Hematopoietic multipotent progenitor cell treated with erythropoietin and hydrocortisone succinate and interleukin-3 and kit ligand, for 17 days (in vitro differentiated cells): ENCODE data around the gene S100A9.
"Not testable (repeated sequence)": the region's sequence is repeated elsewhere in the genome, so short reads cannot be mapped to it uniquely, and the experiment has no call there.

ENCODE experiments used
- DNase-seq: peaks from one replicate; pipeline ENCODE4 v3.0.0-alpha.2; 2015; ENCODE audit warnings: low spot score

The S100A9 gene

DNA sequence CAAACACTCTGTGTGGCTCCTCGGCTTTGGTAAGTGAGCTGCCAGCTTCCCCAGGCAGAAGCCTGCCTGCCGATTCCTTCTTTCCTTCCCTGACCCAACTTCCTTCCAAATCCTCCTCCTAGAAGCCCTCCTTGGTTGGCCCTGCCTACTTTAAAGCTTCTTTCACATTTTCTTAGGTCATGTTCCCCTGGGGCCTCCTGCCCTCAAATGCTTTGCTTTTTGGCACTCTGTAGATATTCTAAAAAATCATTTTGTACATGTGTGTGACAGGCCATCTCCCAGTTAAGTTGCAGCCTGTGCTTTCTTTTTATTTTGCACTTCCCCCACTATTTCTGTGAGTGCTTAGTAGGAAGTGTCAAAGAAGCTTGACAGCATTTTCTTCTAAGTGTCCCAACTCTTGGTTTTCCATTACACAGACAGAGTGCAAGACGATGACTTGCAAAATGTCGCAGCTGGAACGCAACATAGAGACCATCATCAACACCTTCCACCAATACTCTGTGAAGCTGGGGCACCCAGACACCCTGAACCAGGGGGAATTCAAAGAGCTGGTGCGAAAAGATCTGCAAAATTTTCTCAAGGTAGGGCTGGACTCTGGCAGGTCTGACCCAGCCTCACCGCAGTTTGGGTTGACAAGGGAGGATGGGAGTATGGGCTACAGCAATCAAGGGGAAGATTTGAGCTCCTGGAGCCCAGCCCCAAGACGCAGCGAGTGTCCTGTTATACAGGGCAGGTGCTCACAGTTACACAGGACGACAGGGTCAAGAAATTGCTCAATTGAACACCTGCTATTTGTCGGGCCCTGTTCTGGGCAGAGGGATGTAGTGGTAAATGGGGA lies at the start of gene S100A9:
S100A9 (plus strand) TSS at position 2 of the 838 bp plus-strand sequence; CDS start at position 432, 430 bp downstream.
- DNase-seq, result no peak

- no peak for DNase-seq
These were observed 49.1 kb upstream of the S100A9 start for GRCh38 chr1:153308540-153308939.

- no peak for DNase-seq
These were observed 48.2 kb upstream of the S100A9 start for GRCh38 chr1:153309441-153309840.

- DNase-seq, result no peak
These were observed 47.1 kb upstream of the S100A9 start for GRCh38 chr1:153310526-153310925.

DNA sequence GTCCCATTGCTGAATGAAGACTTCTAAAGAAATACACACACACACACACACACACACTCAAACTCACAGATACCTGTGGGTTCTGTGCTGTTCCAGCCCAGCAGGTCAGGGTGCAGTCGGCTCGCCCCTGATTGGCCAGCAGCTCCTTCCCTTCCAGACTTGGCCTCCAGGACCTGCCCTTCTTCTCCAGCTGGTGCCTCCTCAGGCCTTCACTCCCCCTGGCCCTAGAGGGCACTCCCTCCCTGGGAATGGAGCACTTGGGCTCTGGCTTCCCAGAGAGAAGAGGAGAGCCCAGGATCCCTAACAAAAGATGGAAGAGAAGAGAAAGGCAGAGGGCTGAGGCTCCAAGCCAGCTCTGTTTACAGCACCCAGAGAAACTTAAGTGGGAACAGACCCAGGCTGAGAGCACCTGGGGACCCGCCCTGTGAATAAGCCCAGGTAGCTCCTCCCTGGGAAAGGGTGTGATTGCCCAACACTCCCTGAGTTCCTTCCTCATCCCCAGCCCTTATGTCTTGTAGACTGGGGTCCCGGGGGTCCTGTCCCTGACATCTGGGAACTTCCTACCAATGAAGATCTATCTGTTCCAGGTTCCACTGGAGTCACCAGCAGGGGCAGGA lies 45.0 kb upstream of the S100A9 start, which contains the start of gene PGLYRP3:
PGLYRP3 (minus strand) TSS at position 383 of the 617 bp plus-strand sequence. CDS start 2,287 bp downstream, outside the sequence.
- no peak for DNase-seq

DNA sequence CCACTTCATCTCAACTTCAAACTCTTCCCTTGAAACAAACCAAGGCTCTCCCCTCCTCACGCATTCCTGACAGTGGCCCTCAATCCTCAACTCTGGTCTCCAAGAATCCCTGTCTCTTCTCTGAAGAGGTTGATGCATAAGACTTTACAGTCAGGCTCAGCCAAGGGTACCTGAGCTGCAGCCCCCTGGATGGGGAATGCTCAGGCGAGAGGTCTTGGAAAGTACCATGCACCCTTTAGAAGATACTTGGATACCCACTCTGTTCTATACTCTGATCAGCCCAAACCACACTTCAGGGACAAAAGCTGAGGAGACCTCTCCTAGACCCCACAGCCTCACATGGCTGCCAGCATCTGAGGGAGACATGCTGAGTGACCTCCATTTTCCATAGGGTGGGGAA lies 44.4 kb upstream of the S100A9 start:
- DNase-seq, result no peak

- DNase-seq, result not testable (repeated sequence)
These were observed 43.3 kb upstream of the S100A9 start for GRCh38 chr1:153314388-153314787.

GRCh38 chr1:153316013-153316412 lies 41.6 kb upstream of the S100A9 start:
- not testable (repeated sequence) for DNase-seq

GRCh38 chr1:153318145-153318544 lies 39.5 kb upstream of the S100A9 start:
- DNase-seq, result not testable (repeated sequence)

DNA sequence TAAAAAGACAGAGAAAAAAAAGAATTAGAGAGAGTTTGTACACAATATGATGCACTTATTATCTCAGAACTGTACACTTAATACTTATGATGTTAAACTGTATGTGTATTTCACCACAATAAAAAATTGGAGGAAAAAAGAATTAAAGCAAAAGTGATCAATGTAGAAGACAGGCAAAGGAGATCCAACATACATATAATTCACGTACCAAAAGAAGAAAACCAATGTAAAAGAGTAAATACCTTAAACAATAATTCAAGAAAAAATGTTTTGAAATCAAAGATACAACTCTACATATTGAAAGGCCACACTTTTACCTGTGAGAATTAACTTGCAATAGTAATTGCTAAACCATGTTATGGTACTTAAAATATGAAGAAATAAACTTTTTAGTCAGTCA lies 35.1 kb upstream of the S100A9 start:
- no peak for DNase-seq

DNA sequence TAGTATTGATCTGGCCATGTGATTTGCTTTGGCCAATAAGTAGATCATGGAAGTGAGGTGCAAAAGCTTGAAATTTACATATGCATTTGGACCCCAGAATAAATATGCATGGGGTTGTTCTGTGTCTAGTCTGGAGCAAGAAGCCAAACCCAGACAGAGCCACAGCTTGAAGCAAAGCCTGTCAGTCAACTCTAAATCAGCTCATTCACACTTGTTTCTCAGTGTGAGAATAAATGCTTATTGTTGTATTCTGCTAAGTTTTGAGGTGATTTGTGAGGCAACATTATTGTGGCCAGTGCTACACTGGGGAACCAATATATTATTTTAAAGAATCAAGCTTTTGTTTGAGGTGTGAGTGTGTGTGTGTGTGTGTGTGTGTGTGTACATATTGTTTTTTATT lies 32.7 kb upstream of the S100A9 start:
- DNase-seq, result no peak

GRCh38 chr1:153333902-153334301 lies 23.8 kb upstream of the S100A9 start:
- no peak for DNase-seq

GRCh38 chr1:153336650-153337049 lies 21.0 kb upstream of the S100A9 start:
- DNase-seq, result no peak

GRCh38 chr1:153337980-153338853 lies 19.4 kb upstream of the S100A9 start:
- no peak for DNase-seq

DNA sequence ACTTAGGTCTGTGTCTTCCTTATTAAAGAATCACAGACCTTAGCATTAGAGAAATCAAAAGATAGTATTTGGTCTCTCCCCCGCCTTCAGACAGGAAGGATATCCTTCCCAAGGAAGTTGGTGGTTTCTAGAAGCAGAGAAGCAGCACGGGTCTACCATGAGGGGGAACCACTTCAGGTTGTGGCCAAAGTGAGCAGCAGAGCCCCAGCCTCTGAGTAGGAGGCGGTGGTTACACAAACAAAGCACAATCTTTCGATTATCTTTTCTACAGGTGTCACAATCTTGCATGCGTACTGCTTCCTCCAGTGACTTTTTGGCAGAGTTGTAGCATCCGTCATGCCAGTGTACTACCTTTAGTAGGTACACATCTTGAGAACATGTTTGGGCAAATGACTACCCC lies 17.9 kb upstream of the S100A9 start:
- no peak for DNase-seq

DNA sequence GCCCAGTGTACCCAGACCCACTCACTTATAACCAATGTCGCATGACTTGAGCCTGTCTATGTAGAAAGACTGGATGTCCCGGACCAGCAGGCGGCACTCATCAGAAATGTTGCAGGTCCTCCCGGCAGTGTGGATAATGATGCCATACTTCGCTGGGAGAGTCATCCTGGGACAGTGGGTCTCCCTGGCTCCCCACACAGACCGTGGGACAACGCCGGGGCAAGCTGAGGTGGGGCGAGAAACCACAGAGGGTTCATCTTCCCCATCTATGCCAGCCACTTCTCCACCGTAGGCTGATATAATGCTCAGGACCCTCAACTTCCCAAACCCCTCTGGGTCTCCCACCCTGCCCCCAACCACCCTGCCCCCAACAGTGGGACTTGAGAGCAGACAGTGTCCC lies 17.3 kb upstream of the S100A9 start:
- no peak for DNase-seq

DNA sequence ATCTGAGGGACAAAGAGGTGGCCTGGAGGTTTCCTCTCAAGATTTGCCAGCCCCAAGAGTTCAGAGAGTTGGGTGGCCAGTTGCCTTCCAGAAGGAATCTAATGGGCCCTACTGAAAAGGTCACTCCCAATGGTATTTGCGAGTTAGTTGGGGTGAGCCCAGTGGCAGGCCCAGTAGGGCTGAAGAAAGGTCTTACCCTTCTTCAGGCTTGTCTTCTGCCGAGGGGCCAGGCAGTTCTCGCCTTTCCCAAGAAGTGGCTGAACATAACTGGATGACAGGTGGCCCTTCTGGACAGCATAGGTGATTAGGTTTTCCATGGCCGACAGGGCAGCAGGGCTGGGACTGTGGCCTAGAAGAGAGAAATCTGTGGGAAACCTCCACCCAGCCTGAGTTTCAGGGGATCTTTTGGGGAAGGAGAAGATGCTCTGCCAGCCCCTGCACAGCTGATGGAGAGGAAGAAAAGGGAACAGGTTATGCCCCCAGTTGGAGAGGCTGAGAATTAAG lies 16.2 kb upstream of the S100A9 start:
- no peak for DNase-seq

- peak; percentile 23 for DNase-seq
These were observed 15.5 kb upstream of the S100A9 start for GRCh38 chr1:153342178-153342577.

- DNase-seq, result no peak
These were observed 14.5 kb upstream of the S100A9 start for GRCh38 chr1:153343040-153343681.

DNA sequence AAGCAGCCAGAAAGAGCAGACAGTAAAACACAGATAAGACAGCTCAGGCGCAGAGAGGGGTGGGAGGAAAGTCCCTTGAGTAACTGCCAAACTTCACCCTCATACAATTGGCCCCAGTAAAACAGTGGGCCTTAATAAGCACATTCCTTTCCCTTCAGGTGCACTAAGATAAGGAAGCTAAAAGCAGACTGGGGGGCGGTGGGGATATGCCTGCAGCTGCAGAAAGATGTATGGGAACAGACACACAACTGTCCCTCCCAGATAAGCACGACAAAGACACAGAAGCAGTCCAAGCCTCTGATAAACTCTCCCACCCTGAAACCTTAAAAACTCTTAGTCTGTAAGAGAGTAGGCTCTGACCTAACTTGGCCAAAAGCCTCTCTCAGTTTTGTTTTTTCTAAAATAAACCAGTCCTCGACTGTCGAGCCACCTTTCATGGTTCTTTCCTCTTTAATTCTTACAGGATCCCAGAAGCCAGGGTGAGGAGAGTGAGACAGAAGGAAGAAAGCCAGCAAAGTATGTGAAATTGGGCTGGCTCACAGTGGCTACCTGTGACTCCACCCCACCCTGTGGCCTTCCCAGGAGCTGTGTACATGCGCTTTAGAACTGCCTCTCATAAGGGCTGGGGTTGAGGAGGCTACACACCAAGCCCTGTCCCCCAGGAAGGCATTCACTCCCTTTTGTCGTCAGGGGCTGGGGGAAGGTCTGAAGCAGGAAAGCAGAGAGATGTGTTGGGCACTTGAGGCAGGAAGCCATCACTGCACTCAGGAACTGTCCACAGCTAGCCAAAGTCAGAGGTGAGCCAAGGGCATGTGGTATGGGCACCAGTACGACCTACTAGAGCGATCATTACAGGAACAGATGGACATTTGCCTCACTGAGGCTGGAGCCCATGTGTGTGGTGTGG lies 13.6 kb upstream of the S100A9 start:
- peak; percentile 47 for DNase-seq

- no peak for DNase-seq
These were observed 13.0 kb upstream of the S100A9 start for GRCh38 chr1:153344718-153345025.
